Neural progenitor cell (in vitro differentiated cells): Measurements from ENCODE around the gene CYP26B1. TPM values are rescaled to one million over a fixed set of nuclear protein-coding genes. Genes with fewer than 3 reads are reported as not detected.

ENCODE experiments used
- DNase-seq: peaks from one replicate; pipeline ENCODE4 v3.0.0-alpha.2; 2016; ENCODE audit warnings: low spot score
- H2AFZ ChIP-seq: fragments of 200-600 bp; sonication (generic); replicated peaks from 2 replicates; pipeline ENCODE4 v1.6.1; 2016; ENCODE audit warnings: antibody characterized with exemption
- H3F3A ChIP-seq: fragments of 200-600 bp; sonication (generic); 2 replicates; pipeline ENCODE4 v1.6.1; 2016; ENCODE audit warnings: antibody characterized with exemption, low read depth
- H3K27ac ChIP-seq: fragments of 200-600 bp; sonication (generic); 2 replicates; pipeline ENCODE4 v1.5.1; 2016; ENCODE audit warnings: mild to moderate bottlenecking
- H3K27me3 ChIP-seq: fragments of 200-600 bp; sonication (generic); 2 replicates; pipeline ENCODE4 v1.6.1; 2016; ENCODE audit warnings: mild to moderate bottlenecking, moderate library complexity
- H3K36me3 ChIP-seq: fragments of 200-600 bp; sonication (generic); 2 replicates; pipeline ENCODE4 v1.5.1; 2016
- H3K4me1 ChIP-seq: fragments of 200-600 bp; sonication (generic); 2 replicates; pipeline ENCODE4 v1.6.1; 2016; ENCODE audit warnings: mixed run types
- H3K4me2 ChIP-seq: fragments of 200-600 bp; sonication (generic); 2 replicates; pipeline ENCODE4 v1.6.1; 2016
- H3K4me3 ChIP-seq: fragments of 200-600 bp; sonication (generic); 2 replicates; pipeline ENCODE4 v1.5.1; 2016
- H3K79me2 ChIP-seq: fragments of 200-600 bp; sonication (generic); 2 replicates; pipeline ENCODE4 v1.6.1; 2016; ENCODE audit warnings: low read depth
- H3K9ac ChIP-seq: fragments of 200-600 bp; sonication (generic); 2 replicates; pipeline ENCODE4 v1.6.1; 2016
- H3K9me3 ChIP-seq: fragments of 200-600 bp; sonication (generic); 2 replicates; pipeline ENCODE4 v1.5.1; 2016; ENCODE audit warnings: low read depth
- H4K20me1 ChIP-seq: fragments of 200-600 bp; sonication (generic); 2 replicates; pipeline ENCODE4 v1.6.1; 2016; ENCODE audit warnings: low read depth
- H3K27ac Mint-ChIP-seq: 3 replicates; pipeline ENCODE4 v1.8.0; 2021; ENCODE audit warnings: mixed read lengths
- H3K27me3 Mint-ChIP-seq: 2 replicates; pipeline ENCODE4 v1.8.0; 2022; ENCODE audit warnings: low read depth, mild to moderate bottlenecking, inconsistent platforms, moderate library complexity, mixed read lengths; ENCODE audit not compliant: insufficient read depth
- H3K36me3 Mint-ChIP-seq: 3 replicates; pipeline ENCODE4 v1.8.0; 2021; ENCODE audit warnings: mixed read lengths
- H3K4me1 Mint-ChIP-seq: 3 replicates; pipeline ENCODE4 v1.8.0; 2021; ENCODE audit warnings: mixed read lengths
- H3K4me3 Mint-ChIP-seq: 3 replicates; pipeline ENCODE4 v1.8.0; 2021; ENCODE audit warnings: mild to moderate bottlenecking, moderate library complexity, mixed read lengths
- H3K9me3 Mint-ChIP-seq: 3 replicates; pipeline ENCODE4 v1.8.0; 2020; ENCODE audit warnings: mixed read lengths
- EZH2 ChIP-seq: fragments of 200-600 bp; sonication (generic); IDR thresholded peaks from 2 replicates; pipeline ENCODE4 v1.6.1; 2017; ENCODE audit warnings: antibody characterized with exemption, mild to moderate bottlenecking, moderate library complexity
- EZH2phosphoT487 ChIP-seq: fragments of 200-600 bp; sonication (generic); IDR thresholded peaks from 2 replicates; pipeline ENCODE4 v1.6.1; 2017; ENCODE audit warnings: antibody characterized with exemption
- total RNA-seq: library from RNA; depleted of rRNA; stranded (reverse); fragments of >200 nt; gene quantifications from 2 replicates; pipeline ENCODE4 v1.2.3, GENCODE V29; 2015; ENCODE audit warnings: low replicate concordance
- TF ChIP-seq, protein P1 (sequence below): fragments of 200-600 bp; sonication (generic); IDR thresholded peaks from 2 replicates; pipeline ENCODE4 v1.5.1; 2017; ENCODE audit warnings: antibody characterized with exemption, mild to moderate bottlenecking

Gene CYP26B1
- total RNA-seq, 1 donor from 2014 or later, result 0.21 TPM

DNA sequence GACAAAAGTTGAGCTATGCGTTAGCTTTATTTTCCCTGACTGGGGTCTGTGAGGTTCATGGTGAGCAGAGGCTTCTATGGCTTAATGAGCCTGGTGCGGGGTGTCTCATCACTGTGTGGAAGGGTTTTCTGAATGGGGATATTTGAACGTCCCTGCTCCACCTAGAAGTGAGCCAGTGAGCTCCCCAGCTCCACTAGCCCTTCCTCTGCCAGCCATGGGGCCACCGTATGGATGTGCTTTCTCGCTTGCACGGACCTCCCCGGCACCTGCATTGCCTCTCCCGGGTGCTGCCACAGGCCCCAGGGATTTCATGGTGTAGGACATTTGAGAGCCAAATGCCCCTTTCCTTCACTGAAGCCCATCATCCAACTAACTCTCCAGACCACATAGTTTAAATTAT, 37.8 kb downstream of the CYP26B1 start:
- Mint-ChIP-seq H3K27me3 (peaks cover 7% of the 10 kb centered on the region), H3K4me3 (no peak overlapping the region), H3K36me3 (no peaks in the 10 kb centered on the region), H3K4me1 (peaks cover 6% of the 10 kb centered on the region), H3K27ac (no peak overlapping the region), H3K9me3 (peaks cover 4% of the 10 kb centered on the region)
- no peaks in the 10 kb centered on the region for H3K36me3 ChIP-seq
- no peaks in the 10 kb centered on the region for H4K20me1 ChIP-seq
- H3K4me2 ChIP-seq, result no peak overlapping the region
- H3K9me3 ChIP-seq, result no peaks in the 10 kb centered on the region
- no peak overlapping the region for H2AFZ ChIP-seq
- no peaks in the 10 kb centered on the region for H3K79me2 ChIP-seq
- H3K27ac ChIP-seq, result no peak overlapping the region
- TF ChIP-seq, protein P1, sequence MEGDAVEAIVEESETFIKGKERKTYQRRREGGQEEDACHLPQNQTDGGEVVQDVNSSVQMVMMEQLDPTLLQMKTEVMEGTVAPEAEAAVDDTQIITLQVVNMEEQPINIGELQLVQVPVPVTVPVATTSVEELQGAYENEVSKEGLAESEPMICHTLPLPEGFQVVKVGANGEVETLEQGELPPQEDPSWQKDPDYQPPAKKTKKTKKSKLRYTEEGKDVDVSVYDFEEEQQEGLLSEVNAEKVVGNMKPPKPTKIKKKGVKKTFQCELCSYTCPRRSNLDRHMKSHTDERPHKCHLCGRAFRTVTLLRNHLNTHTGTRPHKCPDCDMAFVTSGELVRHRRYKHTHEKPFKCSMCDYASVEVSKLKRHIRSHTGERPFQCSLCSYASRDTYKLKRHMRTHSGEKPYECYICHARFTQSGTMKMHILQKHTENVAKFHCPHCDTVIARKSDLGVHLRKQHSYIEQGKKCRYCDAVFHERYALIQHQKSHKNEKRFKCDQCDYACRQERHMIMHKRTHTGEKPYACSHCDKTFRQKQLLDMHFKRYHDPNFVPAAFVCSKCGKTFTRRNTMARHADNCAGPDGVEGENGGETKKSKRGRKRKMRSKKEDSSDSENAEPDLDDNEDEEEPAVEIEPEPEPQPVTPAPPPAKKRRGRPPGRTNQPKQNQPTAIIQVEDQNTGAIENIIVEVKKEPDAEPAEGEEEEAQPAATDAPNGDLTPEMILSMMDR, result no peak
- TF ChIP-seq EZH2phosphoT487 (no peak), EZH2 (no peak)
- H3K4me3 ChIP-seq, result no peak overlapping the region
- no peak overlapping the region for H3K9ac ChIP-seq
- no peaks in the 10 kb centered on the region for H3K4me1 ChIP-seq
- no peak for DNase-seq
- no peaks in the 10 kb centered on the region for H3F3A ChIP-seq
- H3K27me3 ChIP-seq, result no peaks in the 10 kb centered on the region

DNA sequence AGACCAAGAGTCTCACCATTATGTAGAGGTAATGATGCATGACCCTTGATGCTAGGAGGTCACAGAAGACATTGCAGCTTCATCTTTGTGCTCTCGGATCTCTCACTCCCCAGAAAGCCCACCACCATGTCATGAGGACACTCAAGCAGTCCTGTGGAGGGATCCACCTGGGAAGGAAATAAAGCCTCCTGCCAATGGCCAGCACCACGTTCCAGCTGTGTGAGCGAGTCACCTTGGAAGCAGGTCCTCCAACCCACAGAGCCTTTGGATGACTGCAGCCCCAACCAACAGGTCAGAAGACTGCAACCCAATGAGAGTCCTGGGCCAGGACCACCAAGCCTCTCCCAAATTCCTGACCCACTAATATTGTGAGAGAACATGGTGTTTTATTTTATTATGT, 38.4 kb downstream of the CYP26B1 start:
- H3K27ac ChIP-seq, result no peak overlapping the region
- H3K9ac ChIP-seq, result no peak overlapping the region
- H3K4me3 Mint-ChIP-seq, result no peak overlapping the region
- no peaks in the 10 kb centered on the region for H3F3A ChIP-seq
- no peaks in the 10 kb centered on the region for H3K79me2 ChIP-seq
- no peak overlapping the region for H3K4me2 ChIP-seq
- no peaks in the 10 kb centered on the region for H3K27me3 ChIP-seq
- peaks cover 7% of the 10 kb centered on the region for H3K27me3 Mint-ChIP-seq
- H3K36me3 ChIP-seq, result no peaks in the 10 kb centered on the region
- TF ChIP-seq, protein P1, result no peak
- TF ChIP-seq EZH2phosphoT487 (no peak), EZH2 (no peak)
- H4K20me1 ChIP-seq, result no peaks in the 10 kb centered on the region
- no peak overlapping the region for H2AFZ ChIP-seq
- peaks cover 6% of the 10 kb centered on the region for H3K4me1 Mint-ChIP-seq
- no peak overlapping the region for H3K27ac Mint-ChIP-seq
- no peak overlapping the region for H3K4me3 ChIP-seq
- peaks cover 4% of the 10 kb centered on the region for H3K9me3 Mint-ChIP-seq
- H3K36me3 Mint-ChIP-seq, result no peaks in the 10 kb centered on the region
- DNase-seq, result no peak
- H3K9me3 ChIP-seq, result no peaks in the 10 kb centered on the region
- H3K4me1 ChIP-seq, result no peaks in the 10 kb centered on the region

DNA sequence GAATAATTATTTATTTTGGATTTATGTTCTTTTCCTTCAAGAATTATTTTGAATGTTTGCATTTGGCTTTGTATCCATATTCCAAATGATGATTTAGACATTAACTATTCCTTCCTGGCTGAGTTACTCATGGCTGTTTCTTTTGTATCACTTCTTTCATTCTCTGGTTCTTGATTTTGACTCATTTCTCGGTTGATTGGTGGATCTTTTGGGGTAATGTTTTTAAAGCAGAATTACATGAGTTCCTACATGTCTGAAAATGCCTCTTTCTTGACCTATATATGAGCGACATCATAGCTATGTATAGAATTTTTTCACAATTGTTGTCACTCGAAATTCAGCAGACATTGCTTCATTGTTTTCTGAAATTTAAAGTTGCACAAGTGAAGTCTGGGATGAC, 39.5 kb downstream of the CYP26B1 start:
- Histone ChIP-seq H4K20me1 (no peaks in the 10 kb centered on the region), H3K79me2 (no peaks in the 10 kb centered on the region), H3K27ac (no peak overlapping the region), H3K27me3 (no peaks in the 10 kb centered on the region), H3F3A (no peaks in the 10 kb centered on the region), H3K4me3 (no peak overlapping the region), H2AFZ (no peak overlapping the region), H3K36me3 (no peaks in the 10 kb centered on the region), H3K4me1 (no peaks in the 10 kb centered on the region), H3K9me3 (no peaks in the 10 kb centered on the region), H3K4me2 (no peak overlapping the region), H3K9ac (no peak overlapping the region)
- H3K27me3 Mint-ChIP-seq, result peaks cover 9% of the 10 kb centered on the region
- peaks cover 4% of the 10 kb centered on the region for H3K9me3 Mint-ChIP-seq
- H3K36me3 Mint-ChIP-seq, result no peaks in the 10 kb centered on the region
- DNase-seq, result no peak
- H3K4me1 Mint-ChIP-seq, result peaks cover 8% of the 10 kb centered on the region
- H3K4me3 Mint-ChIP-seq, result no peak overlapping the region
- no peak overlapping the region for H3K27ac Mint-ChIP-seq
- TF ChIP-seq EZH2phosphoT487, result no peak

DNA sequence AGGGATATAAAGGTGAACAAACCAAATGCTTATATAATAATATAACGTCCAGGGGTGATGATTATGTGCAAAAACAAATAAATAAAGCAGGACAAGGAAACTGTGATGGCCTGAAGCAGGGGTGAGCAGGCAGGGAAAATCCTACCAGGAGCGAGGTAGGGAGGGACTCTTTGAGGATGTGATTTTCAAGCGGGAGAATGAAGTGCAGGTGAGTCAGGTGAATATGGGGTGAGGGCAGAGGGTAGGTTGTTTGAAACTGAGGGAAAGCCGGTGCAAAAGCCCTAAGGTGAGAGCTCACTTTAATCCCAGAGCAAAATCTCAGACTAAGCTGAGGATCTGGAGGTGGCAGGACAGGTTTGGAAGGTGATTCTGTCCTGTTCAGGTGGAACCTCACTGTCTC, 40.7 kb downstream of the CYP26B1 start:
- no peaks in the 10 kb centered on the region for H3F3A ChIP-seq
- H3K27ac ChIP-seq, result no peak overlapping the region
- H3K27ac Mint-ChIP-seq, result no peak overlapping the region
- no peak overlapping the region for H3K9ac ChIP-seq
- H3K9me3 Mint-ChIP-seq, result peaks cover 4% of the 10 kb centered on the region
- no peak overlapping the region for H2AFZ ChIP-seq
- no peaks in the 10 kb centered on the region for H3K9me3 ChIP-seq
- no peaks in the 10 kb centered on the region for H3K36me3 Mint-ChIP-seq
- no peaks in the 10 kb centered on the region for H3K27me3 ChIP-seq
- H4K20me1 ChIP-seq, result no peaks in the 10 kb centered on the region
- H3K27me3 Mint-ChIP-seq, result peaks cover 8% of the 10 kb centered on the region
- H3K4me2 ChIP-seq, result no peak overlapping the region
- no peaks in the 10 kb centered on the region for H3K79me2 ChIP-seq
- H3K4me3 Mint-ChIP-seq, result no peak overlapping the region
- no peaks in the 10 kb centered on the region for H3K4me1 ChIP-seq
- DNase-seq, result no peak
- H3K4me3 ChIP-seq, result no peak overlapping the region
- peaks cover 8% of the 10 kb centered on the region for H3K4me1 Mint-ChIP-seq
- TF ChIP-seq EZH2, result no peak
- TF ChIP-seq, protein P1, result no peak
- TF ChIP-seq EZH2phosphoT487, result no peak
- no peaks in the 10 kb centered on the region for H3K36me3 ChIP-seq
